Limb (tissue), 2 donors: ENCODE data around the gene FABP1.
A peak's percentile ranks its signal among the peaks of the same experiment; 100 is the strongest.

Experiments used
- DNase-seq, 2 donors: peaks; one replicate each; pipeline ENCODE4 v3.0.0-alpha.2; 2016; ENCODE audit errors: extremely low spot score in 2 of 2

FABP1 gene

GRCh38 chr2:88127888-88128653, at the start of gene FABP1:
Gene FABP1, minus strand, starts transcription at chr2:88128062. Its CDS starts 45 bp downstream, at chr2:88128017.
- DNase-seq: no peak

DNA sequence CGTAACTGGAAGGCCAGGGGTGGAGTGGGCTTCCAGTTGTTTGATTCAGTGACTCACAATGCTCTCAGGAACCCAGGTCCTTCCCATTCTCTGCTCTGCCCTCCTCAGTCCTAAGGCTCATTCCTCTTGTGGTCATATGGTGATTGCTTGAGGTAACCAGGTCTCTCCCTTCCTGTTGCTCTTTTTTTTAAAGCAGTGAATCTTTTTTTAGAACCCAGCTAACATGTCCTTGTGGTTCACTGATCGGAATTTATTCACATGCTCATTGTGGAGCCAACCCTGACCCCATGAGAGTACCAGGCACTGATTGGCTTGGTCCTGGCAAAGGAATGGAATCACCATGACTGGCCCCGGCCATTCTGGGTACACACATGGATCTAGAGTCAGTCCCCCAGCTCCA, 49.7 kb upstream of the FABP1 start:
- DNase-seq: no peak

- no peak for DNase-seq
Measured at GRCh38 chr2:88176352-88176984, 48.6 kb upstream of the FABP1 start.

- no peak for DNase-seq
Measured at GRCh38 chr2:88172882-88173281, 45.0 kb upstream of the FABP1 start.

DNA sequence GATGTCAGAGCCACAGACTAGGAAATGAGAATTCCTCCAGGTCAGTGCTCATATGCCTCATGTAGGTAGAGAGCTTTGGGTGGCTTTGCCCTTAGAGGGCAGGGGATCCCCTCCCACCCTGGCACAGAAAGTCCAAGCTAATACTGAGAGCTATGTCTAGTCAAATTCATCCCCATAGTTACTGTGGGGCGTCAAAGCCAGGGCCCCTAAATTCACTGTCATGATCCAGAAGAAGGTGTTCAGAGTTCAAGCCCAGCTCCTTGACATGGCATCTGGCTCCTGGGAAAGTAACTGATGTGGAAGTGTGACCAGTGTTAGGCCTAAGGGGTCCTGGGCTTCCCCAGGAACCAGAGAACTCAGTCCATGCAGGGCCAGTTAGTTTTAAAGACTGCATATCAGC, 44.1 kb upstream of the FABP1 start:
- DNase-seq: no peak

- no peak for DNase-seq
Measured at GRCh38 chr2:88170472-88170892, 42.6 kb upstream of the FABP1 start.

- DNase-seq: no peak
Measured at GRCh38 chr2:88168386-88168785, 40.5 kb upstream of the FABP1 start.

DNA sequence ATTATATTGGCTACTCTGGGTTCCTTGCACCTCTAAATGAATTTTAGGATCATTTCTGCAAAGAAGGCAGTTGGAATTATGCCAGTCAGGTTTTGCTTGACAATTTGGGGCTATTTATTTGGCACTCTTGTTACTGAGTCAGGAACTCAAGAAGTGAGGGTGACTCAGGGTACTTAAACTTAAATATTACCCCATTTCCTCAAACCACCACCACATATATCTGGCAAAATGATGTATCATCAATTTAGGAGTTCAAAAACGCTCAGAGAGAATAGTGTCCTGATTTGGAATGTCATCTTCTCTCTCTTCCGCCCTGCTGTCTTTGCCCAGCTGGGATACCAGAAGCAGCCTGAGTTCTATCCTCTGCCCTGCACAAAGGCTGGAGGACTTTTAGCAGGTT, 39.9 kb upstream of the FABP1 start:
- DNase-seq: no peak

DNA sequence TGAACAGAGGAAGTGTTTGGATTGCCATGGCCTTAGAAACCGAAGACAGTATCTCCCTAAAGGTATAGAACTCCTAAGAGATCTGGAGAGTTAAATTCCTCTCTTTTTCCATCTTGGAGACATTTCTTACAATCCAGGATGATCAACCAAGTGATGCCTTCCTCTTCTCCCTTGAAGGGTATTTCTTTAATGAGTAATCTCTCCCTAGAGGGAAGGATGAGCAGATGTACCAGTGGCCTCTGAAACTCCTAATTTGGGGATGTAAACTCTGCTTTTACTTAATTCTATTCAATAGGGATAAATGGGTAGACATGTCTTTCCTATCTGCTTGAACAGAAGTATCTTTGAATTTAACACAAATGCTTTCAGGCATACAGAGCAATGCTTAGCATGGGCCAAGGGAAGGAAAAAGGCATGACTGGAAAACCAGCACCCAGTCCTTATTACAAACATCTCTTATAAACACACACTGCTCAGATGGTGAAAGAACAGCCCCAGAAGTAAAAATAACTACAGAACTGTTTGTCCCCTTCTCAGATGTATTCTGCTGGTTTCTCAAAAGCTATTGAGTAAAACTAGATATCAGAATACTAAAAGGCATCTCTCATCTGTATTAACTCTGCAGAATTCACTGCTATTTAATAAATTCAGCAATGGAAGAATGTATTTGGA, 37.6 kb upstream of the FABP1 start:
- no peak for DNase-seq

DNA sequence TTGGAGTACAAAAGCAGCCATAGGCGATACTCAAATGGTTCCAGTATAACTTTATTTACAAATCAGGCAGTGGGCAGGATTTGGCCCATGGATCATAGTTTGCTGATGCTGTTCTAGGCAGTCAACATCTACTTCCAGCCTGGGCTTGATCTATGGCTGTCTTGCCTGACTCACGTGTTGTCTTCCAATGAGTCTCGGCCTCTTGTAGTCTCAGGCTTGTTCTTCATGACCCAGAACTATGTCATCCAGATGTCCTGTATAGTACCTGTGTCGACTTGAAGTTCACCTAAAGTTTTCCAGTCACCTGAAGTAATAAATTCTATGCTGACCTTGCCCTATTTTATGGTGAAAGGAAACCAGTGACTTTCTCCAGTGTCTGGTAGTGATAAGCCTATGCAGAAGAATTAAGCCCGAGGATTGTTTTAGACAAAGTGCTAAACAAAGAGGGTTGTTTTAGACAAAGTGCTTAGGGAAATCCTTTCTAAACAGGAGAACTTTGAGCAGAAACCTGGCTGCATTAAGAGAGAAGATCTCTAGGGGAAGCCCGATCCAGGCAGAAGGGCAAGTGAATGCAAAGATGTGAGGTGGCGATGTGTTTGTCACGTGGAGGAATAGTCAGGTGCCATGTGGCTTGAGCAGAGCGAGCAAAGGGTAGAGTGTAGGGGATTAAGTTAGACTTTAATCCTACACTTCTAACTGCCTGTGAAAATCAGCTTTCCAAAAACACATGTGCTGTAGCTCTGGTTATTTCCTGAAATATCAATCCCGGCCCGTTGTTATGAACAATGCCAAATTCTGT, 33.8 kb upstream of the FABP1 start:
- DNase-seq: no peak

GRCh38 chr2:88160517-88160916, 32.7 kb upstream of the FABP1 start:
- peak in 1 of 2 donors; percentile 10 for DNase-seq

DNA sequence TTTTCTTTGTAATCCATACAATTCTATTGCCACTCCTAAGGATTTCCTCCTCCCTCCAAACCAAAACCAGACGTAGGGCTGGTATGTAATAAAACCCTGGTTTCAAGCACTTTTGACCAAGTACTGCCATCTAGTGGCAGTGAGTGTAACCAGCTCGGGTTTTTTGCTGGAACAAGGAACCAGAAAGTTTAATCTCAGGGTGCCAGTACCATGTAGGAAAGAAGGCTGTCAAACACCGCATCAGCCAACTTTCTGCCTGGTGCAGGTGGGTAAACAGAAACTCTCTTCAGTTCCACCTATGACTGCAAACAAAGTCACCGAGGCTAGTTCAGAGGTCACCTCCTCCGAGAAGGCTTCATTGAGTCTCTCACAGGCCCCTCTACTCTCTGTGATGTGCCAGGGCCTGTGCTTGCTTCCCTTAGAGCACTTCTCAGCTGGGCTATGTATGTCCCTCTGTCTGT, 32.1 kb upstream of the FABP1 start:
- DNase-seq: peak; percentile 67 to 81

DNA sequence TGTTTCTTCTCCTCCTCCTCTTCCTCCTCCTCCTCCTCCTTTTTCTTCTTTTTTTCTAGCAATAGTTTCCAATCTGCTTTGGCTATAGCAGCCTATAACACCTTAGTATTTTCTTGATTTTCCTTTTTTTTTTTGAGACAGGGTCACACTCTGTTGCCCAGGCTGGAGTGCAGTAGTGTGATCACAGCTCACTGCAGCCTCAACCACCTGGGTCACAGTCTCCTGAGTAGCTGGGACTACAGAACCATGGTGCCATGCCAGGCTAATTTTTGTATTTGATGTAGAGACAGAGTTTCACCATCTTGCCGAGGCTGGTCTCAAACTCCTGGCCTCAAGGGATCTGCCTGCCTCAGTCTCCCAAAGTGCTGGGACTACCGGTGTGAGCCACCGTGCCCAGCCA, 31.6 kb upstream of the FABP1 start:
- DNase-seq: no peak

DNA sequence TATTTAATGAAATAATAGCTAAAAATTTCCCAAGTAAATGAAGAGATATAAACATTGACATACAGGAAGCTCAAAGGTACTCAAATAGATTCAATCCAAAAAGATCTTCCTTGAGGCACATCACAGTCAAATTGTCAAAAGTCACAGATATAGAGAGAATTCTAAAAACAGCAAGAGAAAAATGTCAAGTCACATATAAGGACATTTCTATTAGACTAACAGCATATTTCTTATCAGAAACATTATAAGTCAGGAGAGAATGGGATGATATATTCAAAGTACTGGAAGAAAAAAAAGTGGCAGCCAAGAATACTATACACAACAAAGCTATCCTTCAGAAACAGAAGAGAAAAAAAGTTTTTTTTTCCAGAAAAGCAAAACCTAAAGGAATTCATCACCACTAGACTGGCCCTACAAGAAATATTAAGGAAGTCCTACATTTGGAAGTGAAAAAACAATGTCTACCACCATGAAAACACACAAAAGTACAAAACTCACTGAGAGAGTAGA, 21.1 kb upstream of the FABP1 start:
- no peak for DNase-seq

DNA sequence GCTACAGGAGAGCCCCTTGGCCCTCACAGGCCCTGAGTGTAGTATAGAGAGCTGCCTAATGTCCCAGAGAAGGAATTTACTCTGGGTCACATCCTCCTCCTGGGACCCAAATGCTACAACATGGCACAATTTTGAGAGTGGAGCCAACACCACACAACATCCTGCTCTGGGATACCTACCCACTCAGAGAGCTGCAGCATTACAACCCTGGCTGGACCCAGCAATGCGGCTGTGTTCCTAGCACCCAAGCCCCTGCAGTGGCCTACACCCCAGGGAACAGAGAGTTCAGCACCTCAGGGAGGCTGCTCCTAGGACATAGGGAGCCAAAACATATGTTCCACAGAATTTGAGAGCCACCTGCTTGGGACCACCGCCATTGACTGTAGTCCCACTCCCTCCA, 19.3 kb upstream of the FABP1 start:
- DNase-seq: no peak

DNA sequence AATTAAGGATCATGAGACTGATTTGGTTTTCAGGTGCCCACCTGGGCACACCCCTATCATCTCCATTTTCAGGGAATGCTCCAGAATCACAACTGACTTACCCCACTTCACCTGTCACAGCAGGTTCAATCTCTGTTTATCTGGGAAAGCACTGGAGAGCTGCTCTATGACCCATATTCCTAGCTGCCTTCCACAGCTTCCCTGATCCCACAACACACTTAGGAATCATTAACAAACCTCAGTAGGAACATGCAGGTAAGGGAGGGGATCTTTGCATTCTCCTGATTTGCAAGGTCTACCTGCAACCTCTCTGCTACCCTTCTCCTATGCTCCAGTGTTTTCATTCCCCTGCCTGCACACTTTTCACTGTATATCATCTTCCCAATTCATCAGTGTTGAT, 18.7 kb upstream of the FABP1 start:
- no peak for DNase-seq

DNA sequence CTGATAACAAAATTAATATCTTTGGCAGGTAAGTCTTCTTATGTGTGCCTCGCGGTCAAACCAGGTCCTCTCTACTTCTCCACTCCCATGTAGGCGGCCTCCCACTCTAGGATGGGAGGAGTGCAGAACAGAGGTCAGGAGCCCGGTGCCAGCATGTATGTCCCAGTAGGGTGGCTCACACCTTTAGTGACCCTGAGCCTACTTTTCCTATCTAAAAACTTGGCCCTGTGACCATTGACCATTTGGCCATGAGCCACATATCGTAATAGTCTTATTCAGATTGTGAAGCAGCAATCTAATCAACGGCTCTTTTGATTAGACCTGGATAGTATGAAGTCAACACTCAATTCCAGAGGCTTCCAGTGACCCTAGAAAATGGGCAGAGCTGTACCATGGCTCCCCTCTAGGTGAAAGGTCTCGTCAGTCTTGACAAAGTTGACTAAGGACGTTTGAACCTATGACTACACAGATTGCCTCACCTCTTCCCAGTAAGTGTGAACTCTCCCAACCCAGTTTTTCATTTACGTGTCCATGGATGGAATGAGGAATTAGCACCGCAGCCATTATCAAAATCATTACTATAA, 17.1 kb upstream of the FABP1 start:
- DNase-seq: no peak

- no peak for DNase-seq
Measured at GRCh38 chr2:88144271-88144670, 16.4 kb upstream of the FABP1 start.

- no peak for DNase-seq
Measured at GRCh38 chr2:88141952-88142351, 14.1 kb upstream of the FABP1 start.

DNA sequence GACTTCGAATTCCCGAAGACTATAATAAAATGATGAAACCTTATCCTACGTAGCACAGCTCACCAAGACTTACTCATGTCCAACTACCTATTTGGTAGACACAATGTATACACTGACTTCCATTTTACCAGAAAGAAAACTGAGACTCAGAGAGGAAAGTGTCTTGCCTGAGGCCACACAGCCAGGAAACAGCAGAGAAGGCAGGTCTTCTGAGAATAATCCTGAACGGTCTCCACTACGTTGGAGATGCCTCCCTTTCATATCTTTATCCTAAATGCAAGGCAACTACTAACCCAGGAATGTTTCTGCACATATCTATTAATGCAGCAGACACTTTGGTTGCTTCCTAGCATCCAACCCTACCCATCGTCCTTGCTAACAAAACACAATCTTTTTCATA, 11.9 kb upstream of the FABP1 start:
- no peak for DNase-seq

GRCh38 chr2:88139203-88139702, 11.4 kb upstream of the FABP1 start:
- no peak for DNase-seq
